Thyroid gland (tissue), 4 donors: ENCODE results near the gene UBA3. TPM values are rescaled to one million over a fixed set of nuclear protein-coding genes. Genes with fewer than 3 reads are reported as not detected.

Experiments
- DNase-seq, 2 donors: peaks; one replicate each; pipeline ENCODE4 v3.0.0-alpha.2; 2019
- H3K27ac ChIP-seq, 3 donors: fragments of 200-600 bp; sonication (generic); 1 replicate in 2 of 3; 2 replicates in 1 of 3; pipeline ENCODE4 v1.5.1; 2016 to 2019; ENCODE audit warnings: mild to moderate bottlenecking in 1 of 3, moderate library complexity in 1 of 3
- H3K27me3 ChIP-seq: fragments of 200-600 bp; sonication (generic); one replicate; pipeline ENCODE4 v1.5.1; 2019
- H3K36me3 ChIP-seq, 2 donors: fragments of 200-600 bp; sonication (generic); one replicate each; pipeline ENCODE4 v1.5.1; 2016 to 2019
- H3K4me1 ChIP-seq, 2 donors: fragments of 200-600 bp; sonication (generic); one replicate each; pipeline ENCODE4 v1.5.1; 2017 to 2019
- H3K4me3 ChIP-seq, 3 donors: fragments of 200-600 bp; sonication (generic); replicated peaks in 1 of 3; 1 replicate in 2 of 3; 2 replicates in 1 of 3; pipeline ENCODE4 v1.5.1; 2016; ENCODE audit warnings: mild to moderate bottlenecking in 1 of 3
- H3K9me3 ChIP-seq: fragments of 200-600 bp; sonication (generic); one replicate; pipeline ENCODE4 v1.5.1; 2017
- CTCF ChIP-seq, 6 experiments: fragments of 200-600 bp in 3 of 6; fragments of 450-650 bp in 3 of 6; sonication (generic) in 3 of 6; IDR thresholded peaks; one replicate each; pipeline ENCODE4 v1.5.1; 2016 to 2019; ENCODE audit warnings: antibody characterized with exemption in 6 of 6, mild to moderate bottlenecking in 2 of 6, inconsistent platforms in 1 of 6, moderate library complexity in 1 of 6
- POLR2A ChIP-seq, 2 donors: fragments of 450-650 bp; IDR thresholded peaks; one replicate each; pipeline ENCODE4 v1.6.1; 2017; ENCODE audit warnings: antibody characterized with exemption in 2 of 2, mild to moderate bottlenecking in 2 of 2, moderate library complexity in 1 of 2
- whole genome bisulfite sequencing, 2 donors: methylation state at CpG; one replicate each; pipeline ENCODE4 v1.1.5; 2017; 5-methylcytosine and 5-hydroxymethylcytosine counted together
- intact Hi-C: fragments of 100-400 bp; cut with DNase I; formaldehyde crosslinking; loops from one replicate; pipeline ENCODE4 v1.15.1; 2023
- total RNA-seq, 4 donors: library from RNA; depleted of rRNA; stranded (reverse); fragments of >200 nt; gene quantifications; one replicate each; pipeline ENCODE4 v1.2.3, GENCODE V29; 2016

Gene UBA3
- total RNA-seq, 4 donors from 2014 or later: 57.4 to 77.9 (median 64.3) TPM

- WGBS, 2 donors: 86 to 91% methylated on average over 5 of the region's 5 CpGs
- intact Hi-C loops: no loop called here
- Histone ChIP-seq H3K9me3 (no peaks in the 10 kb centered on the region), H3K4me1 (peaks cover 36 to 58% of the 10 kb centered on the region in 2 donors), H3K4me3 (no peak overlapping the region), H3K27me3 (no peaks in the 10 kb centered on the region), H3K27ac (peak overlapping the region in 1 of 3 donors; percentile 33), H3K36me3 (no peaks in the 10 kb centered on the region)
- no peak for TF ChIP-seq POLR2A (IDR thresholded peaks at IDR 0.05)
- TF ChIP-seq CTCF (IDR thresholded peaks at IDR 0.05): no peak
- no peak for DNase-seq
These were observed 15.5 kb upstream of the UBA3 start for GRCh38 chr3:69095636-69096035.

DNA sequence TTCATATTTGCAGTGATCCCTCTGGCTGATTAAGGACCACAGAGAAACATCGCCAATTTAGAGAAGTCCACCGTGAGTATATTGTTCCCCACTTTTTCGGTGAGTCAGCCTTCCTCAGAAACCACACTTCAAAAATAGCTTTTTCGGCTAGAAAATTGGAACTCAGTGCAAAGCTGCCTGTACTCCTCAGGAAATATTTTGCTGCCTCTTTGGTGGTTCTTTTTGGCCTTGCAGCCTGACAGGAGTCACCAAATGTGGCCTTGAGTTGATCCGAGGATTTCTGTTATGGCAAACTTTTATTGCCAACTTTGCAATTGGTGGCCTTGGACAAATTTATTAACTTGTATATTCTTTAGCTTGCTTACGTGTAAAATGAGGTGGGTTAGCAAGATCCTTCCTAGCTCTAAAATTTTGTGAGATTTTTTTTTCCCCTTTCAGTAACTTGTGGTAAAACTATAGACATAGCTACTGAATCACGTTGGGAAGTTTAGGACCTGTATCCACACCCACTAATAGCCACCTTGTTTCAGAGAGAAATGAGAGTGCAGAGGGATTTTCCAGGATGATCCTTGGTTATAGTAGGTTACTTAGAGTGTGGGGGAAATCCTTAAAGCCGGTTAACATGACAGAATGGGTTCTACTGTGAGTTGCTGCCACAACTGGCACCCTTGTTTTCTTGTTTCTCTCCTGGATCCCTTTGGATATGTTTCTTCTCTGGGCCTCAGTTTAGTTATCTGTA is 14.5 kb upstream of the UBA3 start:
- Histone ChIP-seq H3K4me1 (peaks cover 36 to 68% of the 10 kb centered on the region in 2 donors), H3K4me3 (no peak overlapping the region), H3K9me3 (no peaks in the 10 kb centered on the region), H3K27me3 (no peaks in the 10 kb centered on the region), H3K36me3 (no peaks in the 10 kb centered on the region), H3K27ac (peak overlapping the region in 2 of 3 donors; percentile 35 to 46)
- intact Hi-C loops: no loop called here
- TF ChIP-seq CTCF (IDR thresholded peaks at IDR 0.05) (no peak), POLR2A (IDR thresholded peaks at IDR 0.05) (no peak)
- DNase-seq: no peak
- 70 to 72% methylated on average over 8 of the region's 8 CpGs for WGBS, 2 donors

DNA sequence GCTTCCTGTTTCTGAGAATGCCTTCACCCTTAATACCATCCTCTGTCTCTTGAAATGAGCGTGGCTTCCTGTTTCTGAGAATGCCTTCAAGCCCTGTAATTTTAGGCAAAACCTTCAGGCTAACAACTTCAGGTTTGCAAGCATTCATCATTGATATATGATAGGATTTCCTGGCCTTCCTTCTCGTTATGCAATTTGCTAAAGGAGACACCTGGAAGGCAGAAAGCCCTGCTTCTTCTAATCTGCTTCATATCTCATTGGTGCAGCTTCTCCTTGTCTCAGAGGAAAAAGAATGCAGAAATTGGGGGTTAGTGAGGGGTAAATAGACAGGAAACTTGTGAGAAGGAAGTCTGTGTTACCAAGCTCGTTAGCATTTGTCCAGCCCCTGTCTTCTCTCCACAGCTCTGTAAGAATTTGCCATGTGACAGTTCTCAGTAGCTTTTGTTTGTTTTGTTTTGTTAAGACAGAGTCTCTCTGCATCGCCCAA is 11.9 kb upstream of the UBA3 start:
- H3K4me1 ChIP-seq: peaks cover 49 to 85% of the 10 kb centered on the region in 2 donors
- TF ChIP-seq POLR2A (IDR thresholded peaks at IDR 0.05): no peak
- TF ChIP-seq CTCF (IDR thresholded peaks at IDR 0.05): no peak
- no peaks in the 10 kb centered on the region for H3K27me3 ChIP-seq
- H3K36me3 ChIP-seq: no peaks in the 10 kb centered on the region
- intact Hi-C loops: no loop called here
- H3K9me3 ChIP-seq: no peaks in the 10 kb centered on the region
- H3K4me3 ChIP-seq: no peak overlapping the region
- peak overlapping the region; percentile 50 to 71 (median 66) for H3K27ac ChIP-seq
- 50 to 51% methylated on average over 4 of the region's 4 CpGs for WGBS, 2 donors
- peak; percentile 33 to 35 for DNase-seq

DNA sequence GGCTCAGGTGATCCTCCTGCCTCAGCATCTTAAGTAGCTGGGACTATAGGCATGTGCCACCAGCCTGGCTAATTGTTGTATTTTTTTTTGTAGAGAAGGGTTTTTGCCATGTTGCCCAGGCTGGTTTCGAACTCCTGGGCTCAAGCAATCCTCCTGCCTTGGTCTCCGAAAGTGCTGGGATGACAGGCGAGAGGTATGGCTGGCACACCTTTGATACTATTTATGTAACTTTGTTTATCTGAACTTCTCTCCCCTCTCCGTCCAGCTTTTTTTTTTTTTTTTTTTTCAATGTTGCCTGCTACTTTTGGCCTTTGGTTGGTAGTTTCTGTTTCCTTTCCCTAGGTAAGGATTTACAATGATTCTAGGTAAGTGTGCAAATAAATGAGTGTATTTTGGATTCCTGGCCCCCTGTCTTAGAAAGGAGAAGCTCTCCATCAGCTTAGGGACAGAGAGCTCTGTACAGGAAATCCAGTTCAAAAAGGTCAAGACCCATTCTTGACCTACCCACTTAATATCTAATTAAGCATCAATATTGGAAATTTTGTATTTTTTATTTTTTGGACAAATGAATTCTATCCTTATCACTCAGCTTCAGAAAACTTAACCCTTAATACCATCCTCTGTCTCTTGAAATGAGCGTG is 11.3 kb upstream of the UBA3 start:
- Histone ChIP-seq H3K27ac (peak overlapping the region in 2 of 3 donors; percentile 66 to 71), H3K4me3 (no peak overlapping the region), H3K4me1 (peaks cover 54 to 90% of the 10 kb centered on the region in 2 donors), H3K9me3 (no peaks in the 10 kb centered on the region), H3K27me3 (no peaks in the 10 kb centered on the region), H3K36me3 (no peaks in the 10 kb centered on the region)
- TF ChIP-seq POLR2A (IDR thresholded peaks at IDR 0.05): no peak
- no peak for TF ChIP-seq CTCF (IDR thresholded peaks at IDR 0.05)
- no peak for DNase-seq
- intact Hi-C loops: no loop called here
- WGBS, 2 donors: 63 to 69% methylated on average over 5 of the region's 5 CpGs

DNA sequence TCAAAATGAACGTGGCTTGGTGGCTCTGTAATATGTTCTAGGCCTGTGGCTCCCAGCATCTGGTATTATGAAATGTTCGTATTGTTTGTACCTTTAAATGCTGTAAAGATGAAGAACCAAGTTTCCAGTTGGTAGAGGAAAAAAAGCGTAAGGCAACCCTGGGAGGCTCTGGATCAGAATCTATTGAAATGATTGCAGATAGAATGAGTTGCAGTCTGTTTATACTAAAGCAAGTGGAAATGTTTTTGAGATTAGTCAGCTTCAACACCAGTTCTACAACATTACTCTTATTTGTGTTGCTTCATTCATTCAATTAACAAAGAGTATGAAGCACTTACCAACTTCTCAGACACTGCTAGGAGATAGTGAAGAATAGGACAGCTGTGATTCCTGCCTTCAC is 9.9 kb upstream of the UBA3 start:
- intact Hi-C loops: no loop called here
- no peak for DNase-seq
- Histone ChIP-seq H3K27ac (no peak overlapping the region), H3K4me1 (peaks cover 55 to 86% of the 10 kb centered on the region in 2 donors), H3K36me3 (no peaks in the 10 kb centered on the region), H3K27me3 (no peaks in the 10 kb centered on the region), H3K9me3 (no peaks in the 10 kb centered on the region), H3K4me3 (no peak overlapping the region)
- TF ChIP-seq CTCF (IDR thresholded peaks at IDR 0.05) (no peak), POLR2A (IDR thresholded peaks at IDR 0.05) (no peak)
- WGBS, 2 donors: 81 to 83% methylated on average over 3 of the region's 3 CpGs
